NCI-H146 treated with DMSO at 0.1 percent for 48 hours (cell line): Measurements from ENCODE around the gene PCNX2.
A peak's percentile ranks its signal among the peaks of the same experiment; 100 is the strongest.

Source experiments
- DNase-seq: peaks from one replicate; lab custom pipeline; 2025; ENCODE audit not compliant: unreplicated experiment; lab: John Stamatoyannopoulos, UW

PCNX2 gene

GRCh38 chr1:233320023-233320422, 24.5 kb upstream of the PCNX2 start:
- no peak for DNase-seq

- DNase-seq: no peak
Observed at GRCh38 chr1:233319272-233319671, 23.7 kb upstream of the PCNX2 start.

- DNase-seq: no peak
Observed at GRCh38 chr1:233316473-233316872, 20.9 kb upstream of the PCNX2 start.

GRCh38 chr1:233315718-233316301, 20.3 kb upstream of the PCNX2 start:
- DNase-seq: no peak

- no peak for DNase-seq
Observed at GRCh38 chr1:233313434-233314155, 18.1 kb upstream of the PCNX2 start.

GRCh38 chr1:233304489-233305102, 9.1 kb upstream of the PCNX2 start:
- peak; percentile 9 for DNase-seq

GRCh38 chr1:233300326-233300725, 4.8 kb upstream of the PCNX2 start:
- DNase-seq: no peak

GRCh38 chr1:233299450-233299849, 3.9 kb upstream of the PCNX2 start:
- peak; percentile 5 for DNase-seq

GRCh38 chr1:233295975-233296322, 424 bp upstream of the PCNX2 start:
- DNase-seq: no peak

- peak; percentile 46 for DNase-seq
Observed at GRCh38 chr1:233294913-233295236, 650 bp downstream of the PCNX2 start.

GRCh38 chr1:233293556-233294446, 1.7 kb downstream of the PCNX2 start:
- no peak for DNase-seq

- DNase-seq: no peak
Observed at GRCh38 chr1:233290396-233291034, 5.0 kb downstream of the PCNX2 start.

- DNase-seq: peak; percentile 82
Observed at GRCh38 chr1:233289676-233290075, 5.8 kb downstream of the PCNX2 start.

GRCh38 chr1:233282582-233282886, 13.0 kb downstream of the PCNX2 start:
- no peak for DNase-seq

- no peak for DNase-seq
Observed at GRCh38 chr1:233281711-233282581, 13.6 kb downstream of the PCNX2 start.

- DNase-seq: no peak
Observed at GRCh38 chr1:233279971-233280370, 15.6 kb downstream of the PCNX2 start.

- no peak for DNase-seq
Observed at GRCh38 chr1:233278631-233279030, 16.9 kb downstream of the PCNX2 start.

GRCh38 chr1:233277637-233278606, 17.6 kb downstream of the PCNX2 start:
- DNase-seq: no peak

- DNase-seq: no peak
Observed at GRCh38 chr1:233269656-233270055, 25.9 kb downstream of the PCNX2 start.
